Measurements from ENCODE around the gene NTRK2. TPM values are rescaled to one million over a fixed set of nuclear protein-coding genes. Genes with fewer than 3 reads are reported as not detected.

The NTRK2 gene
- total RNA-seq, 1 experiment from 2014 or later, result 0.06 TPM

- BruUV-seq (replicated peaks), result no TSS peak
- Histone ChIP-seq H3K9me3 (ENCODE audit: low read depth, low read length, poor library complexity, severe bottlenecking) (no peaks in the 10 kb centered on the region), H3K27ac (ENCODE audit: low read depth, low read length, poor library complexity, severe bottlenecking) (no peak overlapping the region), H3K27me3 (replicated peaks; ENCODE audit: insufficient read depth, low read depth, low read length, poor library complexity) (no peaks in the 10 kb centered on the region), H3K36me3 (ENCODE audit: insufficient read depth, low read length, poor library complexity, severe bottlenecking) (no peaks in the 10 kb centered on the region), H3K4me3 (ENCODE audit: low read depth, low read length, poor library complexity, severe bottlenecking) (no peak overlapping the region), H3K4me1 (ENCODE audit: insufficient read depth, low read length, poor library complexity, severe bottlenecking) (no peaks in the 10 kb centered on the region)
- intact Hi-C loops (cut with micrococcal nuclease; ENCODE audit: unreplicated experiment), result no loop called here
- CTCF ChIA-PET, result no interaction called here
- no peak for TF ChIP-seq EZH2 (IDR thresholded peaks at IDR 0.05; ENCODE audit: borderline replicate concordance, low read depth, low read length, poor library complexity, severe bottlenecking)
- TF ChIP-seq CTCF (conservative IDR thresholded peaks at IDR 0.05; ENCODE audit: low read depth, low read length), result no peak
- POLR2A ChIA-PET (ENCODE audit: low non-redundant PET), result no interaction called here
- DNase-seq (ENCODE audit: low spot score), result no peak
These were observed 327.9 kb downstream of the NTRK2 start for GRCh38 chr9:84997472-84997871.

- Histone ChIP-seq H3K27me3 (replicated peaks; ENCODE audit: insufficient read depth, low read depth, low read length, poor library complexity) (no peaks in the 10 kb centered on the region), H3K9me3 (ENCODE audit: low read depth, low read length, poor library complexity, severe bottlenecking) (no peaks in the 10 kb centered on the region), H3K27ac (ENCODE audit: low read depth, low read length, poor library complexity, severe bottlenecking) (no peak overlapping the region), H3K36me3 (ENCODE audit: insufficient read depth, low read length, poor library complexity, severe bottlenecking) (no peaks in the 10 kb centered on the region), H3K4me3 (ENCODE audit: low read depth, low read length, poor library complexity, severe bottlenecking) (no peak overlapping the region), H3K4me1 (ENCODE audit: insufficient read depth, low read length, poor library complexity, severe bottlenecking) (no peaks in the 10 kb centered on the region)
- intact Hi-C loops (cut with micrococcal nuclease; ENCODE audit: unreplicated experiment), result no loop called here
- POLR2A ChIA-PET (ENCODE audit: low non-redundant PET), result no interaction called here
- no TSS peak for BruUV-seq (replicated peaks)
- no peak for DNase-seq (ENCODE audit: low spot score)
- TF ChIP-seq CTCF (conservative IDR thresholded peaks at IDR 0.05; ENCODE audit: low read depth, low read length), result no peak
- TF ChIP-seq EZH2 (IDR thresholded peaks at IDR 0.05; ENCODE audit: borderline replicate concordance, low read depth, low read length, poor library complexity, severe bottlenecking), result no peak
- CTCF ChIA-PET, result no interaction called here
These were observed 329.1 kb downstream of the NTRK2 start for GRCh38 chr9:84998639-84999038.

- DNase-seq (ENCODE audit: low spot score), result no peak
- ChIA-PET POLR2A (ENCODE audit: low non-redundant PET) (no interaction called here), CTCF (no interaction called here)
- Histone ChIP-seq H3K9me3 (ENCODE audit: low read depth, low read length, poor library complexity, severe bottlenecking) (no peaks in the 10 kb centered on the region), H3K4me3 (ENCODE audit: low read depth, low read length, poor library complexity, severe bottlenecking) (no peak overlapping the region), H3K27me3 (replicated peaks; ENCODE audit: insufficient read depth, low read depth, low read length, poor library complexity) (no peaks in the 10 kb centered on the region), H3K27ac (ENCODE audit: low read depth, low read length, poor library complexity, severe bottlenecking) (no peak overlapping the region), H3K36me3 (ENCODE audit: insufficient read depth, low read length, poor library complexity, severe bottlenecking) (no peaks in the 10 kb centered on the region), H3K4me1 (ENCODE audit: insufficient read depth, low read length, poor library complexity, severe bottlenecking) (no peaks in the 10 kb centered on the region)
- TF ChIP-seq EZH2 (IDR thresholded peaks at IDR 0.05; ENCODE audit: borderline replicate concordance, low read depth, low read length, poor library complexity, severe bottlenecking) (no peak), CTCF (conservative IDR thresholded peaks at IDR 0.05; ENCODE audit: low read depth, low read length) (no peak)
- BruUV-seq (replicated peaks), result no TSS peak
- intact Hi-C loops (cut with micrococcal nuclease; ENCODE audit: unreplicated experiment), result no loop called here
These were observed 330.3 kb downstream of the NTRK2 start for GRCh38 chr9:84999788-85000187.

Data from A673 (cell line).